GM12865 (cell line): ENCODE results near the gene NSD2.
A peak's percentile ranks its signal among the peaks of the same experiment; 100 is the strongest.

Experiments
- DNase-seq: peaks from one replicate; pipeline ENCODE4 v3.0.0; 2010; ENCODE audit warnings: low read depth
- H3K4me3 ChIP-seq: 2 replicates; pipeline ENCODE4 v1.5.1; 2011; ENCODE audit warnings: mild to moderate bottlenecking, low read depth, low read length, control low read depth
- CTCF ChIP-seq: IDR thresholded peaks from 2 replicates; pipeline ENCODE4 v1.5.1; 2011; ENCODE audit warnings: low read length, control low read depth, low read depth, inconsistent platforms; ENCODE audit not compliant: insufficient read depth; ENCODE audit errors: missing control alignments

NSD2 gene

GRCh38 chr4:1856943-1857699 lies 14.1 kb upstream of the NSD2 start:
- no peak for DNase-seq
- no peak for TF ChIP-seq CTCF
- peak overlapping the region; percentile 80 for H3K4me3 ChIP-seq

- no peak for TF ChIP-seq CTCF
- H3K4me3 ChIP-seq = no peak overlapping the region
- DNase-seq = no peak
Measured at GRCh38 chr4:1857931-1858330, 13.3 kb upstream of the NSD2 start.

- no peak for DNase-seq
- no peak overlapping the region for H3K4me3 ChIP-seq
- no peak for TF ChIP-seq CTCF
Measured at GRCh38 chr4:1859389-1859753, 11.8 kb upstream of the NSD2 start.

GRCh38 chr4:1862055-1862911 lies 8.9 kb upstream of the NSD2 start:
- TF ChIP-seq CTCF = no peak
- DNase-seq = no peak
- H3K4me3 ChIP-seq = peak overlapping the region; percentile 28

DNA sequence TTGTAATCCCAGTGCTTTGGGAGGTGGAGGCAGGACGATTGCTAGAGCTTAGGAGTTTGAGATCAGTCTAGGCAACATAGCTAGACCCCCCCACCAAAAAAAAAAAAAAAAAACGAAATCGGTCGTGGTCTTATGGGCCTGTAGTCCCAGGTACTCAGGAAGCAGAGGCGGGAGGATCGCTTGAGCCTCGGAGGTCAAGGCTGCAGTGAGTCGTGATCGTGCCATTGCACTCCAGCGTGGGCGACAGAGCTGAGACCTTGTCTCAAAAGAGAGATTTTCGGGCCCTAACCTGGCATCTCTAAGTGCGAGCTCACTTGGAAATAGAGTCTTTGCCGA lies 8.3 kb upstream of the NSD2 start:
- no peak for DNase-seq
- no peak for TF ChIP-seq CTCF
- no peak overlapping the region for H3K4me3 ChIP-seq

GRCh38 chr4:1863297-1864033 lies 7.7 kb upstream of the NSD2 start:
- H3K4me3 ChIP-seq = no peak overlapping the region
- TF ChIP-seq CTCF = no peak
- no peak for DNase-seq
